H1 (cell line): ENCODE measurements around the gene CYP4B1. TPM values are rescaled to one million over a fixed set of nuclear protein-coding genes. Genes with fewer than 3 reads are reported as not detected.

Experiments used
- BRCA1 ChIP-seq: IDR thresholded peaks from 2 replicates; pipeline ENCODE4 v1.6.1; 2012; ENCODE audit warnings: low read depth, low read length, improper control_type of control experiment
- CBX5 ChIP-seq: fragments of 300-800, 300-1000 bp; sonication (generic); IDR thresholded peaks from 2 replicates; pipeline ENCODE4 v1.7.1; 2016; ENCODE audit warnings: antibody characterized with exemption, low read length, low read depth
- CTCF ChIP-seq, 3 experiments: IDR thresholded peaks; 1 replicate in 2 of 3; 2 replicates in 1 of 3; pipeline versions ENCODE4 v1.5.1 to v1.6.1; 2011; ENCODE audit warnings: low read length in 3 of 3, mild to moderate bottlenecking in 3 of 3, inconsistent platforms in 2 of 3, low read depth in 1 of 3, moderate library complexity in 1 of 3; ENCODE audit not compliant: insufficient read depth in 1 of 3; ENCODE audit errors: control extremely low read depth in 1 of 3
- POU5F1 ChIP-seq: IDR thresholded peaks from 2 replicates; pipeline ENCODE4 v1.6.1; 2011; ENCODE audit warnings: low read depth, mild to moderate bottlenecking, low read length, moderate library complexity
- TBP ChIP-seq: IDR thresholded peaks from 2 replicates; pipeline ENCODE4 v1.6.1; 2011; ENCODE audit warnings: low read depth, low read length, improper control_type of control experiment
- polyA plus RNA-seq, 7 experiments: library from polyadenylated mRNA; depleted of rRNA in 3 of 7; stranded (reverse) in 5 of 7; unstranded in 2 of 7; fragments of >200 nt in 5 of 7; fragments of 200-250 nt in 2 of 7; gene quantifications; 1 replicate in 5 of 7; 2 replicates in 1 of 7; 4 replicates in 1 of 7; pipeline versions ENCODE4 v1.2.1 to v1.2.3, GENCODE V29; 2011 to 2013; ENCODE audit warnings: missing spikeins in 2 of 7, mixed read lengths in 2 of 7
- total RNA-seq: library from RNA; stranded (reverse); fragmentation: NEBNext Ultra II Directional; extraction: Animal tissue kit (Norgen Biotek cat#: 25700); gene quantifications from 2 replicates; pipeline ENCODE4 v1.2.1, GENCODE V29; 2021

The CYP4B1 gene
- total and polyA plus RNA-seq, 2 of the 8 experiments (the other 6 are each of a cell fraction or from before 2014, with no cell fraction given): 0.23 TPM; not detected in 1

GRCh38 chr1:46801323-46802055 lies 2.6 kb downstream of the CYP4B1 start (continued):
- TF ChIP-seq CBX5 (no peak), TBP (no peak), BRCA1 (no peak), CTCF (IDR thresholded peaks at IDR 0.05; ENCODE audit: control extremely low read depth in 1 of 3, insufficient read depth in 1 of 3, low read depth in 1 of 3, low read length in 3 of 3) (no peak), POU5F1 (no peak)
- TF ChIP-seq, all 59 proteins: peak for 0
